ENCODE data around the gene PRDM13.
"Not testable (repeated sequence)": the region's sequence is repeated elsewhere in the genome, so short reads cannot be mapped to it uniquely, and the experiment has no call there.

PRDM13 gene

GRCh38 chr6:99604166-99605073 is 2.2 kb upstream of the PRDM13 start:
- no peak for DNase-seq

- DNase-seq = no peak
These were observed 1.4 kb upstream of the PRDM13 start for GRCh38 chr6:99605074-99605734.

- DNase-seq = no peak
These were observed 550 bp upstream of the PRDM13 start for GRCh38 chr6:99605911-99606655.

- DNase-seq = no peak
These were observed 893 bp downstream of the PRDM13 start for GRCh38 chr6:99607416-99608036.

- no peak for DNase-seq
These were observed 1.6 kb downstream of the PRDM13 start for GRCh38 chr6:99608059-99608885.

- no peak for DNase-seq
These were observed 2.4 kb downstream of the PRDM13 start for GRCh38 chr6:99608886-99609482.

- no peak for DNase-seq
These were observed 3.4 kb downstream of the PRDM13 start for GRCh38 chr6:99609905-99610489.

- no peak for DNase-seq
These were observed 4.5 kb downstream of the PRDM13 start for GRCh38 chr6:99611148-99611547.

- no peak for DNase-seq
These were observed 6.1 kb downstream of the PRDM13 start for GRCh38 chr6:99612551-99613408.

GRCh38 chr6:99613409-99613704 is 6.7 kb downstream of the PRDM13 start:
- DNase-seq = peak; percentile 56

- peak; percentile 48 for DNase-seq
These were observed 7.2 kb downstream of the PRDM13 start for GRCh38 chr6:99613705-99614429.

GRCh38 chr6:99614430-99615186 is 8.0 kb downstream of the PRDM13 start:
- DNase-seq = peak; percentile 58

GRCh38 chr6:99617131-99617530 is 10.5 kb downstream of the PRDM13 start:
- no peak for DNase-seq

- no peak for DNase-seq
These were observed 12.2 kb downstream of the PRDM13 start for GRCh38 chr6:99618649-99619408.

GRCh38 chr6:99619409-99619762 is 12.8 kb downstream of the PRDM13 start:
- DNase-seq = no peak

- not testable (repeated sequence) for DNase-seq
These were observed 15.4 kb downstream of the PRDM13 start for GRCh38 chr6:99622044-99622443.

GRCh38 chr6:99629293-99629692 is 22.7 kb downstream of the PRDM13 start:
- DNase-seq = no peak

- no peak for DNase-seq
These were observed 31.0 kb downstream of the PRDM13 start for GRCh38 chr6:99637629-99638028.

All from RPMI8226 (cell line).